SIG-M5 treated with dmso at 0.1 percent for 504 hours (cell line): ENCODE measurements around the gene F13B.
"Not testable (repeated sequence)": the region's sequence is repeated elsewhere in the genome, so short reads cannot be mapped to it uniquely, and the experiment has no call there.

Experiments
- DNase-seq: peaks from one replicate; lab custom pipeline; 2025; ENCODE audit not compliant: unreplicated experiment; lab: John Stamatoyannopoulos, UW

Gene F13B

GRCh38 chr1:197066719-197067456 lies at the start of gene F13B:
F13B (minus strand) TSS chr1:197067260; CDS start chr1:197067223, 37 bp downstream.
- no peak for DNase-seq

GRCh38 chr1:197116156-197116555 lies 49.1 kb upstream of the F13B start:
- no peak for DNase-seq

- no peak for DNase-seq
Observed at GRCh38 chr1:197106869-197107268, 39.8 kb upstream of the F13B start.

- DNase-seq, result no peak
Observed at GRCh38 chr1:197103300-197103699, 36.2 kb upstream of the F13B start.

GRCh38 chr1:197101978-197102377 lies 34.9 kb upstream of the F13B start:
- DNase-seq, result no peak

GRCh38 chr1:197100677-197101076 lies 33.6 kb upstream of the F13B start:
- no peak for DNase-seq

GRCh38 chr1:197099444-197099843 lies 32.4 kb upstream of the F13B start:
- DNase-seq, result no peak

- DNase-seq, result not testable (repeated sequence)
Observed at GRCh38 chr1:197096971-197097370, 29.9 kb upstream of the F13B start.

GRCh38 chr1:197096137-197096536 lies 29.1 kb upstream of the F13B start:
- DNase-seq, result no peak

- DNase-seq, result no peak
Observed at GRCh38 chr1:197093226-197093885, 26.3 kb upstream of the F13B start.

- no peak for DNase-seq
Observed at GRCh38 chr1:197092491-197093023, 25.5 kb upstream of the F13B start.

GRCh38 chr1:197083474-197083873 lies 16.4 kb upstream of the F13B start:
- DNase-seq, result no peak

- DNase-seq, result no peak
Observed at GRCh38 chr1:197081117-197081753, 14.2 kb upstream of the F13B start.

- no peak for DNase-seq
Observed at GRCh38 chr1:197080323-197080722, 13.3 kb upstream of the F13B start.

GRCh38 chr1:197076585-197076984 lies 9.5 kb upstream of the F13B start:
- DNase-seq, result no peak

- no peak for DNase-seq
Observed at GRCh38 chr1:197073978-197074377, 6.9 kb upstream of the F13B start.

- DNase-seq, result no peak
Observed at GRCh38 chr1:197067457-197067818, 378 bp upstream of the F13B start.

GRCh38 chr1:197066277-197066676 lies 783 bp downstream of the F13B start:
- no peak for DNase-seq

- DNase-seq, result no peak
Observed at GRCh38 chr1:197065559-197065958, 1.5 kb downstream of the F13B start.

- DNase-seq, result no peak
Observed at GRCh38 chr1:197063212-197063611, 3.8 kb downstream of the F13B start.

- DNase-seq, result no peak
Observed at GRCh38 chr1:197062692-197063091, 4.4 kb downstream of the F13B start.

- no peak for DNase-seq
Observed at GRCh38 chr1:197049100-197049499, 18.0 kb downstream of the F13B start.
